SK-N-MC (cell line): ENCODE data around the gene MAGEA8.
"Not testable (repeated sequence)": the region's sequence is repeated elsewhere in the genome, so short reads cannot be mapped to it uniquely, and the experiment has no call there.

ENCODE experiments used
- DNase-seq: peaks from one replicate; pipeline ENCODE4 v3.0.0-alpha.2; 2011; ENCODE audit warnings: low read depth, low spot score
- H3K27ac ChIP-seq: fragments of 200-600 bp; sonication (generic); 2 replicates; pipeline ENCODE4 v1.5.1; 2016; ENCODE audit warnings: mixed run types
- H3K36me3 ChIP-seq: fragments of 200-600 bp; sonication (generic); 2 replicates; pipeline ENCODE4 v1.6.1; 2017; ENCODE audit warnings: antibody characterized with exemption, low read length, mixed read lengths; ENCODE audit not compliant: insufficient read depth
- H3K4me3 ChIP-seq: fragments of 200-600 bp; sonication (generic); 2 replicates; pipeline ENCODE4 v1.5.1; 2016
- H3K9ac ChIP-seq: fragments of 200-600 bp; sonication (generic); 2 replicates; pipeline ENCODE4 v1.8.0; 2017; ENCODE audit warnings: mixed run types, mixed read lengths; ENCODE audit not compliant: insufficient read length
- H3K9me3 ChIP-seq: fragments of 200-600 bp; sonication (generic); 2 replicates; pipeline ENCODE4 v1.6.1; 2017; ENCODE audit warnings: low read depth, mild to moderate bottlenecking, antibody characterized with exemption, low read length, moderate library complexity, mixed read lengths
- EZH2 ChIP-seq: fragments of 200-600 bp; sonication (generic); IDR thresholded peaks from one replicate; pipeline ENCODE4 v1.6.1; 2017; ENCODE audit warnings: antibody characterized with exemption
- FOXP2 ChIP-seq: optimal IDR thresholded peaks from 2 replicates; pipeline ENCODE3; 2011; ENCODE audit warnings: mild to moderate bottlenecking, moderate library complexity; ENCODE audit not compliant: insufficient read depth; ENCODE audit errors: extremely low read length, control extremely low read depth
- POLR2AphosphoS5 ChIP-seq: IDR thresholded peaks from 2 replicates; pipeline ENCODE4 v1.6.1; 2012; ENCODE audit warnings: mild to moderate bottlenecking, low read depth, low read length, borderline replicate concordance

The MAGEA8 gene, protein sequence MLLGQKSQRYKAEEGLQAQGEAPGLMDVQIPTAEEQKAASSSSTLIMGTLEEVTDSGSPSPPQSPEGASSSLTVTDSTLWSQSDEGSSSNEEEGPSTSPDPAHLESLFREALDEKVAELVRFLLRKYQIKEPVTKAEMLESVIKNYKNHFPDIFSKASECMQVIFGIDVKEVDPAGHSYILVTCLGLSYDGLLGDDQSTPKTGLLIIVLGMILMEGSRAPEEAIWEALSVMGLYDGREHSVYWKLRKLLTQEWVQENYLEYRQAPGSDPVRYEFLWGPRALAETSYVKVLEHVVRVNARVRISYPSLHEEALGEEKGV

DNA sequence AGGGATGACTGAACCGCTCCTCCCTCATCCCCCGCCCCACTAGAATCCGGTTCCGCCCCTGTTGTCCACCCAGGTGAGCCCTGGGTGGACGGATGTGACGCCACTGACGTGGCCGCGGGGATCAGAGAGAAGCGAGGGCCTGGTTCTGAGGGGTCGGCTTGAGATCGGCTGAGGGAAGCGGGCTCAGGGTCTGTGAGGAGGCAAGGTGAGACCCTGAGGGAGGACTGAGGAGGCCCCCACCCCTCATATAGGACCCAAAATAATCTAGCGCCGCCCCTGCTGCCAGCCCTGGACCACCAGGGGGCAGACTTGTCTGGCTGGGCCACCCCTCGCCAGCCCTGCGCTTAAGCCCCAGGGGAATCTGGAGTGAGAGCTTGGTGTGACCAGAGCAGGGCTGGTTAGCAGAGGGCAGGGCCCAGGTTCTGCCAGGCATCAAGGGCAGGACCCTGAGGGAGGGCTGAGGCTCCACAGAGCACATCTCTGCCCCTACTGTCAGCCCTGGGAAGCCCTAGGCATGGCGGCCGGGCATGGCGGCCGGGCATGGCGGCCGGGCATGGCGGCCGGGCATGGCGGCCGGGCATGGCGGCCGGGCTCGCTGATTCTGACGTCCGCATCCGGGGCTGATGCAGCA, at the start of gene MAGEA8:
Gene MAGEA8, plus strand, starts transcription at position 103 of the 631 bp plus-strand sequence. CDS start 3,090 bp downstream, outside the sequence.
- Histone ChIP-seq H3K36me3 (no peaks in the 10 kb centered on the region), H3K27ac (no peak within 1 kb of the TSS), H3K4me3 (no peak within 1 kb of the TSS), H3K9me3 (no peaks in the 10 kb centered on the region), H3K9ac (no peak within 1 kb of the TSS)
- DNase-seq: no peak
- TF ChIP-seq FOXP2 (no peak), POLR2AphosphoS5 (no peak), EZH2 (no peak)

DNA sequence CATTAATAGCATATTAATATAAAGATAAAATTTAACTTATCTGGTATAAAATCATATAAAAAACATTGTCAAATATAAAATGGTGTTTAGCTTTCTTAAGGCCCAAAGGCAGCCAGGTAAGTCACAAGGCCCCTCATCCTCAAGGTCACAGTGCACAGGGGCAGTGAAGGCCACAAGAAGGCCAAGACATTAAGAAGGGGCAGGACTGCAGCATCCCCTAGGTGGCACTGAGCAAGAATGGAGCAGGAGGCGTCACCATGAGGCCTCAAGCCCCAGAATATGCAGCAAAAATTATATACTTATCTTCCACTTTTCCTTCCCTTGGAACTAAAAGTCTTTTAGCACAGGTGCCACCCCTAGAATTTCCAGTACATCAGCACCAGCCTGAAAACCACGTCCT, 49.5 kb upstream of the MAGEA8 start:
- no peak overlapping the region for H3K9ac ChIP-seq
- TF ChIP-seq POLR2AphosphoS5 (no peak), FOXP2 (no peak), EZH2 (no peak)
- no peaks in the 10 kb centered on the region for H3K36me3 ChIP-seq
- no peak overlapping the region for H3K4me3 ChIP-seq
- H3K27ac ChIP-seq: no peak overlapping the region
- no peak for DNase-seq
- H3K9me3 ChIP-seq: no peaks in the 10 kb centered on the region

DNA sequence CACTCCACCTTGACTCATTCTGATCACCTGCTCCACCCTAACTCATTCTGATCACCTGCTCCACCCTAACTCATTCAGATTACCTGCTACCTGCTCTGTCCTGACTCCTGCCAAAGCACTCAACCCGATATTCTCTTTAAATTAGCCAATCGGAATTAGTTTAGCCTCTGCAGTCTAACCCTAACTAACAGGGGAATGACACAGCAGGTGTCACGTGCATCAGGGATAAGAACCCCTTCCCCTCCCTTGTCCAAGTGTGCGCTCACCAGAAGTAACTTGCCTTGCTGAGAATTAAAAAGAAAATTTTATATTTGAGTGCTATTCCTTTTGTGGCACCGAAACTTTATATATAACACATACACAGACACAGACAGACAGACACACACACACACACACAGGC, 44.3 kb upstream of the MAGEA8 start:
- H3K27ac ChIP-seq, H3K9ac ChIP-seq, H3K4me3 ChIP-seq, H3K36me3 ChIP-seq, H3K9me3 ChIP-seq, DNase-seq: not testable (repeated sequence)

DNA sequence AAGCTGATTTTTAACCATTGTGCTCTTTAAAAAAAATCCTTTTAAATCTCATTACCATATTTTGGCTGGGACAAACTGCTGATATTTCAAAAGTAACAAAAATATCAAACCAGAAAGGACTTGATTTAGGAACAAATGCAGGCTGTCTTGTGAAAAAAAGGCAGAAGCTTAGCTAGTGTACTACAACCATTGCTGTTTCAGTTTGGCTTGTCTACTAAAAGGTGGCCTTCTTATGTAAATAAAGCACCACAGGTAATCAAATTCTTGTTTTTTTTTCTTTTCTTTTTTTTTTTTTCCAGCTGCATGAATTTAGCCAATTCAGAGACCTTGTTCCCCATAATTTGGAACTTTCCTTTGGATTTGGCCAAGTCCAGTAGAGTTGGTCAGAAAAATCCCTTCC, 43.8 kb upstream of the MAGEA8 start:
- TF ChIP-seq EZH2: no peak
- TF ChIP-seq FOXP2: no peak
- TF ChIP-seq POLR2AphosphoS5: no peak
- DNase-seq: no peak
- Histone ChIP-seq H3K9ac (no peak overlapping the region), H3K27ac (no peak overlapping the region), H3K36me3 (no peaks in the 10 kb centered on the region), H3K9me3 (no peaks in the 10 kb centered on the region), H3K4me3 (no peak overlapping the region)

DNA sequence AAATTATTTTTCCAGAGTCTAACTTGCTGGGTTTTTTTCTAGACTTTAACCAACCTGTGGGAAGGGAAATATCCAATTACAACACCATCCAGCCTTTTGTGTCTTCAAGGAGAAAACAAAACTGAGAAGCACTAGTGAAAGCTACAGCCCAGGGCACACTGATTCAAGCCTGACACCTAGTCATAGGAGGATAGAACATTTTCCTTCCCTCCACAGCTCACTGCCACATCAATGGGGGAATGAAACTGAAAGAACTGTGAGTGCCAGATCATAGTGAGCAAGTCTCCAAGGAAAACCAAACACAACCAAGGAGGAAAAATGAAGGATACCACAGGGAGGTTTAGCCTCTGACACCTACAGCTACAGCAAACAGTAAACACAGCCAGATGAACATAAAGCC, 43.3 kb upstream of the MAGEA8 start:
- DNase-seq: no peak
- no peak for TF ChIP-seq FOXP2
- no peak for TF ChIP-seq POLR2AphosphoS5
- TF ChIP-seq EZH2: no peak
- no peaks in the 10 kb centered on the region for H3K9me3 ChIP-seq
- H3K9ac ChIP-seq: no peak overlapping the region
- no peaks in the 10 kb centered on the region for H3K36me3 ChIP-seq
- no peak overlapping the region for H3K4me3 ChIP-seq
- H3K27ac ChIP-seq: no peak overlapping the region

DNA sequence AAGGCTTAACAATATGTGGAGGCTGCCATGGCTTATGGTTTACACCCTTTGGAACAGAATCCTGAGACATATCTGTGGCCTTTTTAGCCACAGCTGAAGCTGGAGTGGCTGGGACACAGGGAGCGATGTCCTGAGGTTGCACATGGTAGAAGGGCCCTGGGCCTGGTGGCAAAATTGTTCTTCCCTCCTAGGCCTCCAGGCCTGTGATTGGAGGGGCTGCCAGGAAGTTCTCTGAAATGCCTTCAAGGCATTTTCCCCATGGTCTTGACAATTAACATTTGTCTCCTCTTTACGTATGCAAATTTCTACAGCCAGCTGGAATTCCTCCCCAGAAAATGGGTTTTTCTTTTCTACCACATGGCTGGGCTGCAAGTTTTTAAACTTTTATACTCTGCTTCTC, 39.1 kb upstream of the MAGEA8 start:
- H3K36me3 ChIP-seq: no peaks in the 10 kb centered on the region
- H3K9ac ChIP-seq: no peak overlapping the region
- H3K4me3 ChIP-seq: no peak overlapping the region
- H3K9me3 ChIP-seq: no peaks in the 10 kb centered on the region
- H3K27ac ChIP-seq: no peak overlapping the region
- no peak for TF ChIP-seq EZH2
- TF ChIP-seq FOXP2: no peak
- DNase-seq: no peak

DNA sequence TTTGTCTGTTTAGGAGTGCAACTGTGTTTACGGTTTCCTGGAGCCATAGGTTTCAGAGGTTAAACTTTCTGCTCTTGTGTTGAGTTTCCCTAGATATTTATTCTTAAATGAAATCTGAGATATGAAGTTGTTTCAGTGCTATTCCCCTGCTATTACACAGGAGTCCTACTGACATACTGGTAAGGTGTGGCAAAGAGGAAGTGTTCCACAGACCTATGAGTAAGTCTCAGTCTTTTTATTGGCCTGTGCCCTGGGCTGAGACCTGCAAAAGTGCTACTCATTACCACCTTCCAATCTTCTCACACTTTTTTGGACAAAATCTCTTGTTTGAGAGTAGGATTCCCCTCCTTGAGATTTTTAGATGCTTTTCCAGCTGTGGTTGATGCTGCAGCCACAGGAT, 35.6 kb upstream of the MAGEA8 start:
- H3K4me3 ChIP-seq: no peak overlapping the region
- no peaks in the 10 kb centered on the region for H3K36me3 ChIP-seq
- TF ChIP-seq EZH2: no peak
- no peak for TF ChIP-seq FOXP2
- no peak for TF ChIP-seq POLR2AphosphoS5
- H3K9ac ChIP-seq: no peak overlapping the region
- no peaks in the 10 kb centered on the region for H3K9me3 ChIP-seq
- no peak overlapping the region for H3K27ac ChIP-seq
- DNase-seq: no peak

DNA sequence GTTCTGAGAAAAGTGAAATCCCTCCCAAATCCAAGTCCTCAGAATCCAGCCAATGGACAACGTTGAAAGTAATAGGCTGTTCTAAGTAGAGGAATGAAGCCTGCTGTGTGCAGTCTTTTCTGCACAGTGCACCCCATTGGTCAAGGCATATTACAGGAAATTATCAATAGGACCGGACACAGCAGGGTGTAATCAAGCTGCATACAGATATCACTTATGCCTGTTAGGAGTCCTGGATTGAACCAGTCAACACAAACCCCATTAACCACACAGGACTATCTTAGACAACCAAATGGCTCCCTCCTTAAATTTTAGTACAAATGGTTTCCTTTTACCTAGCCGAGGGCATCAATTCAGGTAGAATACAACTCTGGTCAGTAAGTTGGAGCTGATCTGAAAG, 34.2 kb upstream of the MAGEA8 start:
- Histone ChIP-seq H3K36me3 (no peaks in the 10 kb centered on the region), H3K9me3 (no peaks in the 10 kb centered on the region), H3K9ac (no peak overlapping the region), H3K27ac (no peak overlapping the region), H3K4me3 (no peak overlapping the region)
- no peak for DNase-seq
- no peak for TF ChIP-seq FOXP2
- no peak for TF ChIP-seq POLR2AphosphoS5
- no peak for TF ChIP-seq EZH2

DNA sequence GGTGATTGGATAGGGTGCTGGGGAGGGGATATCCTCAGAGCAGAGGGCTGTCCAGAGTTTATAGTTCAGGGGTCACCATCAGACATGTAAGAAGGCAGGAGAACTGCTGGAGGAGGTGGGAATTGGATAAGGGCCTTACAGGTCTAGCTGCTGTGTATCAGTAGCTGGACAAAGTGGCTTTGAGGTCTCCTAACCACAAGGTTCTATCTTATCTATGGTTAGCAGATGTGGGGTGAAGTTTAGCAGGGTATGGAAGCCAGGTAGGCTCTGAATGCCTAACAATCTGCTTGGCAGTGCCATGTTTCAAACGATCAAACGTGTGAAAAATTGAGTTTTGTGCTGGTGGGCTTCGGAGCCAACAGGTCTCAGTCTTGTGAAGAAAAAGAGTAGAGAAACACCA, 32.1 kb upstream of the MAGEA8 start:
- H3K4me3 ChIP-seq: no peak overlapping the region
- H3K9ac ChIP-seq: no peak overlapping the region
- no peaks in the 10 kb centered on the region for H3K9me3 ChIP-seq
- no peaks in the 10 kb centered on the region for H3K36me3 ChIP-seq
- DNase-seq: no peak
- no peak overlapping the region for H3K27ac ChIP-seq
- TF ChIP-seq FOXP2 (no peak), EZH2 (no peak), POLR2AphosphoS5 (no peak)
